Large intestine (tissue), 3 donors: ENCODE measurements around the gene PYGB. TPM values are rescaled to one million over a fixed set of nuclear protein-coding genes. Genes with fewer than 3 reads are reported as not detected.

ENCODE experiments used
- DNase-seq, 2 donors: peaks; one replicate each; pipeline versions ENCODE4 v3.0.0 to v3.0.0-alpha.2; 2013
- H3K27ac ChIP-seq: one replicate; pipeline ENCODE4 v1.5.1; 2013; ENCODE audit warnings: low read length
- H3K27me3 ChIP-seq: 2 replicates; pipeline ENCODE4 v1.6.1; 2013; ENCODE audit warnings: low read length; ENCODE audit not compliant: control insufficient read depth, insufficient read depth
- H3K36me3 ChIP-seq: 2 replicates; pipeline ENCODE4 v1.6.1; 2013; ENCODE audit warnings: low read length; ENCODE audit not compliant: control insufficient read depth, insufficient read depth
- H3K4me1 ChIP-seq: one replicate; pipeline ENCODE4 v1.6.1; 2013; ENCODE audit warnings: low read length; ENCODE audit not compliant: control insufficient read depth, insufficient read depth
- H3K4me3 ChIP-seq: one replicate; pipeline ENCODE4 v1.5.1; 2013; ENCODE audit warnings: low read length
- H3K9me3 ChIP-seq: one replicate; pipeline ENCODE4 v1.6.1; 2013; ENCODE audit warnings: mild to moderate bottlenecking, low read depth, low read length, moderate library complexity; ENCODE audit not compliant: control insufficient read depth
- WGBS: methylation state at CpG from one replicate; pipeline ENCODE4 v1.1.5; 2013; ENCODE audit warnings: low lambda C conversion rate; ENCODE audit not compliant: insufficient coverage; 5-methylcytosine and 5-hydroxymethylcytosine counted together
- polyA plus RNA-seq: library from polyadenylated mRNA; unstranded; fragments of 120-200 nt; gene quantifications from one replicate; pipeline ENCODE4 v1.2.1, GENCODE V29; 2013

PYGB gene
- polyA plus RNA-seq, 1 donor: 35.1 TPM

DNA sequence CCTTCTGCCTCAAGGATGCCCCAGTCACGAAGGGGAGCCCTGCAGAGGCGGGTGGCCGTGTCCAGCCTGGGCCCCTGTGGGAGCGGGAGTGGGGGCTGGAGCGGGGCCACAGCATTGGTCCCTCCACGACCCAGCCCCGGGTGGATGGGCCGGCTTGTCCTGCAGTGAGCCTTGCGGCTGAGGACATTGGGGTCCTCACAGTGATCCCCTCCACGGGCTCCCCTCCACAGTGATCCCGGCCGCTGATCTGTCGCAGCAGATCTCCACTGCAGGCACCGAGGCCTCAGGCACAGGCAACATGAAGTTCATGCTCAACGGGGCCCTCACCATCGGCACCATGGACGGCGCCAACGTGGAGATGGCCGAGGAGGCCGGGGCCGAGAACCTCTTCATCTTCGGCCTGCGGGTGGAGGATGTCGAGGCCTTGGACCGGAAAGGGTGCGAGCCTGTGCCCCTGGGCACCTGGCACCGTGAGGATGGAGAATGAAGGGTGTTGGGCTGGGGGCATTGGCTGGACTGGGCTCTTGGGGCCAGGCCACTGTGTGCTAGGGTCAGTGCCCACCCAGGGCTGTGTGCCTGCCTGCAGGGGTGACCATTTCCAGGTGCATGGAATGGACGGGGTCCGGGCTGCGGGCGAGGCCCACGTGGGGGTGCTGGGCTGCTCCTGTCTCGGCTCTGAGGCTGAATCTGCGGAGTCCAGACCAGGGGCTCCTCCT is 44.4 kb downstream of the PYGB start:
- peaks cover 76% of the 10 kb centered on the region for H3K36me3 ChIP-seq

DNA sequence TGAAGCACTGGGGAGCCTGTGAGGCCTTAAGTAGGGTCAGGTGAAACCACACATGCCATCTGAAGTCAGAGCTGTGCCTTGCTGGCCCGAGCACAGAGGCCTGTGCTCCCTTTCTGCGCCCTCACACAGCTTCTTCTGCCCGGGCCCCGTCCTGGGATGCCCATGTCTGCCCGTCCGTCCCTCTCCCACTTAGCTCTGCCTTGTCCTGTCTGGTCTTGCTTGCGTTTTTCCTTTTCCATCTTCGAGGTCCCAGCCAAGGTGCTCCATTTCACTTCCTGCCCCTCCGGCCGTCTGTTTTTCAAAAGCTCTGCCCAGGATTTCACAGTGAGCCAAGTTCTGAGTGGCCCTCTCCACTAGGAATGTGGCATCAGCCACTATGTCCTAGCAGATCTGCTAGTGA is 45.6 kb downstream of the PYGB start:
- Histone ChIP-seq H3K9me3 (no peaks in the 10 kb centered on the region), H3K27me3 (no peaks in the 10 kb centered on the region), H3K4me1 (peaks cover 7% of the 10 kb centered on the region), H3K27ac (no peak overlapping the region), H3K36me3 (peaks cover 74% of the 10 kb centered on the region), H3K4me3 (no peak overlapping the region)
- WGBS: no CpG with 5 or more reads among the region's 10 CpGs
- no peak for DNase-seq

More for the DNA sequence above, 44.4 kb downstream of the PYGB start:
- no peaks in the 10 kb centered on the region for H3K9me3 ChIP-seq
- peaks cover 7% of the 10 kb centered on the region for H3K4me1 ChIP-seq
- H3K4me3 ChIP-seq: no peak overlapping the region
- no peak overlapping the region for H3K27ac ChIP-seq
- no peaks in the 10 kb centered on the region for H3K27me3 ChIP-seq
- DNase-seq: no peak
- WGBS: no CpG with 5 or more reads among the region's 35 CpGs

DNA sequence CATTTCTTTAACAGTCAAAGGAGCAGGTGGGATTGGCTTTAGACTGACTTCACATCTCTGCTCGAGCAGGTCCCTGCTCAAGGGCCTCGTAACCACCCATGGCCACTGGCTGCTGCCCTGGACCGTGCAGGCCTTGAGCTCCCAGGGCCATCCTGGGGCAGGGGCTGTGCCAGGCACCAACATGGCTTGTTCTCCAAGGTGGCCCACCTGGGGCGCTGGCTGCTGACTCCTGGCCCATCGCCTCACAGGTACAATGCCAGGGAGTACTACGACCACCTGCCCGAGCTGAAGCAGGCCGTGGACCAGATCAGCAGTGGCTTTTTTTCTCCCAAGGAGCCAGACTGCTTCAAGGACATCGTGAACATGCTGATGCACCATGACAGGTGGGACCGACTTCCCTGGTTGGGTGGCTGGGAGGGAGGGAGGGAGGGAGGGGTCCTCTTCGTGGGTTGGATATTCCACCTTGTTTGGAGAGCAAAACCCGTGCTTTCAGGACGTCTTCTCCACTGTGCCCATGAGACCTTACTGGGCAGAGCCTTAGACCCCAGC is 46.1 kb downstream of the PYGB start:
- Histone ChIP-seq H3K36me3 (peaks cover 75% of the 10 kb centered on the region), H3K27me3 (no peaks in the 10 kb centered on the region), H3K4me3 (no peak overlapping the region), H3K9me3 (no peaks in the 10 kb centered on the region), H3K4me1 (peaks cover 7% of the 10 kb centered on the region), H3K27ac (no peak overlapping the region)
- DNase-seq: no peak
- no CpG with 5 or more reads among the region's 13 CpGs for WGBS

DNA sequence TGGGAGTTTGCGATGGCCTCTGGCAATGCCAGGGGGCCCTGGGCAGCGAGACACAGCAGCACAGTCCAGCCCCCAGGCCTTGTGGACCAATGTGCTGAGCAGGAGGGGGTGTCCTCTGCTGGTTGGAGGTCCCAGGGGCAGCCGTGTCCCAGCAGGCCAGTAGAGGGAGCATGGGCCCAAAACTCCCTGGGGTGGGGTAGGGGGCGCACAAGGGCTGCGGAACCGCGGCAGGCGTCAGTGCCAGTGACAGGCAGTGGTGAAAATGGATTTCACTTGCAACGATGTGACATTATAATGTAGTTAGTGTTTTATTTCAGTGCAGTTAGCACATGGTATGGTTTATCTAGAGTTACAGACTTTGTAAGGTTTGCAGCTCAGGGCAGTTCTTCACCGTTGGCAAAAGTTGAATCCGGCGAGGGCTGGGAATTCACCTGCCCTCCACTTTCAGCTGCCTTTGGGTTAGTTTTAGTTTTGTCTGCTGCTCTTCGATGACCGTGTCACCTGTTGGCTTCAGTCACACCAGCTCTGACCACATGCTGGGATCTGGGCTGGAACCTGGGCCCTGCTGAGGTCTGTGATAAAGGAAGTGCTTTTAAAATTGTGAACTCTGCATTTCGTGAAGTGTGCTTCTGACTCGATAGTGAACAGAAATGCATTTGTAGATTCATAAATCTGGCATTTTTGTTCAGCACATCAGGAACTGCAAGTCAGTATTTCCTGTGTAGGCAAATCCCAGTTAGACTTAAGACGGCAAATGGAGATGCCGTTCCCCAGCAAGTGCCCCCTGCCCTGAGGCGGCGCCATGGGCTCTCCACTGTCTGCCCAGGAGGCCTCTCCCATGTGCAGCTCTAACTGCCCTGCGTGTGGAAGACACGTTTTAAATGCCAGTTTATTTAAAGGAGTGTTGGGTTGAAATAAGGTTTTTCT is 46.8 kb downstream of the PYGB start:
- Histone ChIP-seq H3K4me3 (no peak overlapping the region), H3K27ac (no peak overlapping the region), H3K36me3 (peaks cover 79% of the 10 kb centered on the region), H3K9me3 (no peaks in the 10 kb centered on the region), H3K27me3 (no peaks in the 10 kb centered on the region), H3K4me1 (peaks cover 7% of the 10 kb centered on the region)
- WGBS: no CpG with 5 or more reads among the region's 22 CpGs
- DNase-seq: peak; percentile 33 to 45

DNA sequence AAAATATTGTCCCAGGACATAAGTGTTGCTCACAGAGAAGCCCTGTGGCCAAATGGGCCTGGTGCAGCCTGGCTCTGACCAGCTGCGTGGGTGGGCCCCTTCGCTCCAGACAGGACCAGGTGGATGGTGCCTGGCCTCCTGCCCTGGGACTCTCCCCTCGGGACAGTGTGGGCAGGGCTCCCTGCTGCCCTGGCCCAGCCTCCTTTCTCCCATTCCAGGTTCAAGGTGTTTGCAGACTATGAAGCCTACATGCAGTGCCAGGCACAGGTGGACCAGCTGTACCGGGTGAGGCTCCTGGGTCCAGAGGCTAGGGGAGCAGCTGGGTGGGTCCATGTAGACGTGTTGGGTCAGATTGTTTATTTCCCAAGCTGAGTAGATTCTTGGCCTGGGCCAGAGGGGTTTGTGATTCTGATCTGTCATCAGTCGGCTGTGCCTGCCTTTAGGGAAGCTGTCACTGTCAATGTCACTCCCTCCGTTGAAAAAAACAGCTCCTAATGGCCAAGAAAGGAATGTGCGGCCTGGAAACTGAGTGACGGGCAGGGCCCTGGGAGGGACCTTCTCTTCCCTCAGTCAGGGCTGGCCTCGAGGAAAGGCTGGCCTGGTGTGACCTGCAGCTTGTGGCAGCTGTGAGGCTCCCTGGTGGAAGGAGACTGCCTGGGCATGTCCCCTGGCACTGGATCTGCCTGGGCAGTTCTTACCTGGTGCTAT is 47.7 kb downstream of the PYGB start:
- H3K36me3 ChIP-seq: peaks cover 79% of the 10 kb centered on the region
- no peaks in the 10 kb centered on the region for H3K27me3 ChIP-seq
- no CpG with 5 or more reads among the region's 10 CpGs for WGBS
- no peaks in the 10 kb centered on the region for H3K9me3 ChIP-seq
- H3K4me3 ChIP-seq: no peak overlapping the region
- peaks cover 7% of the 10 kb centered on the region for H3K4me1 ChIP-seq
- H3K27ac ChIP-seq: no peak overlapping the region
- DNase-seq: peak; percentile 26 to 37

DNA sequence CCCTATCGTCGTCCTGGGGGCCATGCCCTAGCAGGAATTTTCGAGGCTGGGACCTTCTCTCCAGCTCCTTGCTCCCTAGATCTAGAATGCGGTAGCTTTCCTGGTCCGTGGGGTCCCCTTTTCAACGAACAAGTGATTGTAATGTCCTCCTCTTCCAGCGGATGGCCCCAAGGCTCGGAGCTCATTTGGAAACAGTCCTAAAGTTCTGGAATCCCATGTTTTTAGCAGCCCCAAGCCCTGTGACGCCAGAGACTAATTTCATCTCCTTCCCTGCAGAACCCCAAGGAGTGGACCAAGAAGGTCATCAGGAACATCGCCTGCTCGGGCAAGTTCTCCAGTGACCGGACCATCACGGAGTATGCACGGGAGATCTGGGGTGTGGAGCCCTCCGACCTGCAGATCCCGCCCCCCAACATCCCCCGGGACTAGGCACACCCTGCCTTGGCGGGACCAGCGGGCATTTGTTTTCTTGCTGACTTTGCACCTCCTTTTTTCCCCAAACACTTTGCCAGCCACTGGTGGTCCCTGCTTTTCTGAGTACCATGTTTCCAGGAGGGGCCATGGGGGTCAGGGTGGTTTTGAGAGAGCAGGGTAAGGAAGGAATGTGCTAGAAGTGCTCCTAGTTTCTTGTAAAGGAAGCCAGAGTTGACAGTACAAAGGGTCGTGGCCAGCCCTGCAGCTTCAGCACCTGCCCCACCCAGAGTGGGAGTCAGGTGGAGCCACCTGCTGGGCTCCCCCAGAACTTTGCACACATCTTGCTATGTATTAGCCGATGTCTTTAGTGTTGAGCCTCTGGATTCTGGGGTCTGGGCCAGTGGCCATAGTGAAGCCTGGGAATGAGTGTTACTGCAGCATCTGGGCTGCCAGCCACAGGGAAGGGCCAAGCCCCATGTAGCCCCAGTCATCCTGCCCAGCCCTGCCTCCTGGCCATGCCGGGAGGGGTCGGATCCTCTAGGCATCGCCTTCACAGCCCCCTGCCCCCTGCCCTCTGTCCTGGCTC is 48.5 kb downstream of the PYGB start:
- Histone ChIP-seq H3K36me3 (peaks cover 81% of the 10 kb centered on the region), H3K4me3 (no peak overlapping the region), H3K9me3 (no peaks in the 10 kb centered on the region), H3K27ac (peak overlapping the region; percentile 5), H3K27me3 (no peaks in the 10 kb centered on the region), H3K4me1 (peaks cover 7% of the 10 kb centered on the region)
- peak; percentile 40 to 45 for DNase-seq
- WGBS: no CpG with 5 or more reads among the region's 24 CpGs

DNA sequence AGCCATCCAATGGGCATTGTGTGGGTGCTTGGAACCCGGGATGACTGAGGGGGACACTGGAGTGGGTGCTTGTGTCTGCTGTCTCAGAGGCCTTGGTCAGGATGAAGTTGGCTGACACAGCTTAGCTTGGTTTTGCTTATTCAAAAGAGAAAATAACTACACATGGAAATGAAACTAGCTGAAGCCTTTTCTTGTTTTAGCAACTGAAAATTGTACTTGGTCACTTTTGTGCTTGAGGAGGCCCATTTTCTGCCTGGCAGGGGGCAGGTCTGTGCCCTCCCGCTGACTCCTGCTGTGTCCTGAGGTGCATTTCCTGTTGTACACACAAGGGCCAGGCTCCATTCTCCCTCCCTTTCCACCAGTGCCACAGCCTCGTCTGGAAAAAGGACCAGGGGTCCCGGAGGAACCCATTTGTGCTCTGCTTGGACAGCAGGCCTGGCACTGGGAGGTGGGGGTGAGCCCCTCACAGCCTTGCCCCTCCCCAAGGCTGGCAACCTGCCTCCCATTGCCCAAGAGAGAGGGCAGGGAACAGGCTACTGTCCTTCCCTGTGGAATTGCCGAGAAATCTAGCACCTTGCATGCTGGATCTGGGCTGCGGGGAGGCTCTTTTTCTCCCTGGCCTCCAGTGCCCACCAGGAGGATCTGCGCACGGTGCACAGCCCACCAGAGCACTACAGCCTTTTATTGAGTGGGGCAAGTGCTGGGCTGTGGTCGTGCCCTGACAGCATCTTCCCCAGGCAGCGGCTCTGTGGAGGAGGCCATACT is 49.4 kb downstream of the PYGB start:
- peaks cover 7% of the 10 kb centered on the region for H3K4me1 ChIP-seq
- H3K27ac ChIP-seq: no peak overlapping the region
- H3K4me3 ChIP-seq: no peak overlapping the region
- H3K27me3 ChIP-seq: no peaks in the 10 kb centered on the region
- DNase-seq: no peak
- no CpG with 5 or more reads among the region's 10 CpGs for WGBS
- peaks cover 81% of the 10 kb centered on the region for H3K36me3 ChIP-seq
- H3K9me3 ChIP-seq: no peaks in the 10 kb centered on the region

DNA sequence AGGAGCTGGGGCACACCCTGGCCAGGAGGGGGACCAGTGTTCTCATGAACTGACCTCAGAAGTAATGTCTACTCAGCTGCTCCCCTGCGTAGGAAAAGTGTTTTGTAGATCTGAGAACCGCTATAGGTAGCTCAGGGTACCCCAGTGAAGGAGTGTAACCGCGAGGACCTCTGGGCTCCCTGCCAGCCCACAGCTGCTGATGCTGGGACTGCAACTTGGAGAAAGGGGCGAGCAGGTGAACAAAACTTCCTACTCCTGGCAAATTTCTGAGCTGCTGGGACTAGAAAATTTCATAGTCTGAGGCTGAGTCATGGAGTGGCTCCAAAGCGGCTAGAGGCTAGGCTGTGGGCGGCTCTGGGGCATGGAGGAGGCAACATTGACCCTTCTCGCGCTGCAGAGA is 51.9 kb downstream of the PYGB start:
- peaks cover 86% of the 10 kb centered on the region for H3K36me3 ChIP-seq
- H3K4me3 ChIP-seq: no peak overlapping the region
- H3K4me1 ChIP-seq: peaks cover 7% of the 10 kb centered on the region
- H3K27me3 ChIP-seq: no peaks in the 10 kb centered on the region
- no peak overlapping the region for H3K27ac ChIP-seq
- no peak for DNase-seq
- 100% methylated on average over 1 of the region's 9 CpGs for WGBS
- H3K9me3 ChIP-seq: no peaks in the 10 kb centered on the region
